Body of pancreas (tissue), 4 donors: Measurements from ENCODE around the gene ARID1A. TPM values are rescaled to one million over a fixed set of nuclear protein-coding genes. Genes with fewer than 3 reads are reported as not detected.
A peak's percentile ranks its signal among the peaks of the same experiment; 100 is the strongest.
"Not testable (repeated sequence)": the region's sequence is repeated elsewhere in the genome, so short reads cannot be mapped to it uniquely, and the experiment has no call there.

Experiments
- ATAC-seq: fragments of 150-250 bp; one replicate; pipeline ENCODE4 v1.9.1; 2016
- DNase-seq, 4 donors: peaks; one replicate each; pipeline ENCODE4 v3.0.0-alpha.2; 2019
- H3K27ac ChIP-seq, 4 donors: fragments of 200-600 bp; sonication (generic); 1 replicate in 3 of 4; 2 replicates in 1 of 4; pipeline versions ENCODE4 v1.5.1 to v1.6.1; 2016 to 2019; ENCODE audit warnings: mild to moderate bottlenecking in 1 of 4, mixed read lengths in 1 of 4, moderate library complexity in 1 of 4
- H3K27me3 ChIP-seq, 2 donors: fragments of 200-600 bp; sonication (generic); one replicate each; pipeline ENCODE4 v1.6.0; 2016; ENCODE audit warnings: mild to moderate bottlenecking in 1 of 2
- H3K36me3 ChIP-seq, 2 donors: fragments of 200-600 bp; sonication (generic); replicated peaks in 1 of 2; 2 replicates each; pipeline ENCODE4 v1.5.1; 2016; ENCODE audit warnings: low read depth in 2 of 2; ENCODE audit not compliant: insufficient read depth in 1 of 2
- H3K4me1 ChIP-seq: fragments of 200-600 bp; sonication (generic); one replicate; pipeline ENCODE4 v1.6.0; 2016
- H3K4me3 ChIP-seq, 2 donors: fragments of 200-600 bp; sonication (generic); 1 replicate in 1 of 2; 2 replicates in 1 of 2; pipeline ENCODE4 v1.5.1; 2016 to 2019
- H3K9me3 ChIP-seq, 3 donors: fragments of 200-600 bp; sonication (generic); 1 replicate in 2 of 3; 2 replicates in 1 of 3; pipeline ENCODE4 v1.5.1; 2016
- CTCF ChIP-seq, 7 experiments: fragments of 450-650 bp in 4 of 7; fragments of 200-600 bp in 3 of 7; sonication (generic) in 3 of 7; IDR thresholded peaks; one replicate each; pipeline ENCODE4 v1.5.1; 2016 to 2019; ENCODE audit warnings: antibody characterized with exemption in 7 of 7
- POLR2A ChIP-seq, 3 donors: fragments of 450-650 bp; IDR thresholded peaks; one replicate each; pipeline ENCODE4 v1.6.1; 2016; ENCODE audit warnings: antibody characterized with exemption in 3 of 3, mild to moderate bottlenecking in 2 of 3
- WGBS, 2 donors: methylation state at CpG; one replicate each; pipeline ENCODE4 v1.1.5; 2017; 5-methylcytosine and 5-hydroxymethylcytosine counted together
- intact Hi-C: fragments of 100-400 bp; cut with DNase I; formaldehyde crosslinking; loops from one replicate; pipeline ENCODE4 v1.15.1; 2023
- total RNA-seq, 2 donors: library from RNA; depleted of rRNA; stranded (reverse); fragments of >200 nt; gene quantifications; one replicate each; pipeline ENCODE4 v1.1.0, GENCODE V29; 2016

The ARID1A gene
- total RNA-seq, 2 donors from 2014 or later: 23.7 to 25.9 TPM

GRCh38 chr1:26810105-26810504 is 114.3 kb downstream of the ARID1A start:
- H3K27me3 ChIP-seq, H3K9me3 ChIP-seq, H3K27ac ChIP-seq, intact Hi-C loops, H3K4me3 ChIP-seq, H3K36me3 ChIP-seq, H3K4me1 ChIP-seq: not testable (repeated sequence)
- TF ChIP-seq CTCF (IDR thresholded peaks at IDR 0.05): peak; percentile 32 to 82 (median 71)
- WGBS, 2 donors: 48 to 51% methylated on average over 11 of the region's 11 CpGs
- ATAC-seq (peak; percentile 83), DNase-seq (peak; percentile 74 to 81 (median 76))

GRCh38 chr1:26811057-26811456 is 115.2 kb downstream of the ARID1A start:
- no peak overlapping the region for H3K4me3 ChIP-seq
- 51 to 70% methylated on average over 4 of the region's 4 CpGs for WGBS, 2 donors
- DNase-seq (no peak), ATAC-seq (no peak)
- no peak overlapping the region for H3K27ac ChIP-seq
- H3K9me3 ChIP-seq: no peaks in the 10 kb centered on the region
- H3K27me3 ChIP-seq: no peaks in the 10 kb centered on the region
- no peak for TF ChIP-seq POLR2A (IDR thresholded peaks at IDR 0.05)
- TF ChIP-seq CTCF (IDR thresholded peaks at IDR 0.05): no peak
- no peaks in the 10 kb centered on the region for H3K4me1 ChIP-seq
- H3K36me3 ChIP-seq: no peaks in the 10 kb centered on the region
- intact Hi-C loops: no loop called here

- no peaks in the 10 kb centered on the region for H3K36me3 ChIP-seq
- intact Hi-C loops: no loop called here
- no peak for TF ChIP-seq CTCF (IDR thresholded peaks at IDR 0.05)
- TF ChIP-seq POLR2A (IDR thresholded peaks at IDR 0.05): no peak
- H3K4me3 ChIP-seq: no peak overlapping the region
- H3K4me1 ChIP-seq: no peaks in the 10 kb centered on the region
- no peaks in the 10 kb centered on the region for H3K9me3 ChIP-seq
- ATAC-seq (no peak), DNase-seq (no peak)
- H3K27ac ChIP-seq: no peak overlapping the region
- no peaks in the 10 kb centered on the region for H3K27me3 ChIP-seq
Observed at GRCh38 chr1:26811708-26812107, 115.9 kb downstream of the ARID1A start.

- no peaks in the 10 kb centered on the region for H3K27me3 ChIP-seq
- TF ChIP-seq POLR2A (IDR thresholded peaks at IDR 0.05): no peak
- TF ChIP-seq CTCF (IDR thresholded peaks at IDR 0.05): no peak
- H3K9me3 ChIP-seq: no peaks in the 10 kb centered on the region
- no peak overlapping the region for H3K4me3 ChIP-seq
- H3K4me1 ChIP-seq: no peaks in the 10 kb centered on the region
- intact Hi-C loops: no loop called here
- WGBS, 2 donors: 86 to 89% methylated on average over 2 of the region's 2 CpGs
- DNase-seq (no peak), ATAC-seq (no peak)
- H3K27ac ChIP-seq: no peak overlapping the region
- H3K36me3 ChIP-seq: no peaks in the 10 kb centered on the region
Observed at GRCh38 chr1:26814377-26814776, 118.6 kb downstream of the ARID1A start.

- Histone ChIP-seq H3K9me3 (no peaks in the 10 kb centered on the region), H3K36me3 (no peaks in the 10 kb centered on the region), H3K4me1 (no peaks in the 10 kb centered on the region), H3K27me3 (no peaks in the 10 kb centered on the region), H3K27ac (no peak overlapping the region), H3K4me3 (no peak overlapping the region)
- ATAC-seq: no peak
- TF ChIP-seq POLR2A (IDR thresholded peaks at IDR 0.05) (no peak), CTCF (IDR thresholded peaks at IDR 0.05) (no peak)
- DNase-seq: no peak
- intact Hi-C loops: no loop called here
- 77 to 82% methylated on average over 1 to 3 of the region's 3 CpGs for WGBS, 2 donors
Observed at GRCh38 chr1:26814893-26815292, 119.1 kb downstream of the ARID1A start.
